Skeletal muscle satellite cell (primary cell): ENCODE results near the gene FMN1.
A peak's percentile ranks its signal among the peaks of the same experiment; 100 is the strongest.

ENCODE experiments used
- H3K27me3 ChIP-seq: 2 replicates; pipeline ENCODE4 v1.7.0; 2013; ENCODE audit warnings: low read length; ENCODE audit not compliant: control insufficient read depth, insufficient read depth
- H3K36me3 ChIP-seq: 2 replicates; pipeline ENCODE4 v1.7.0; 2013; ENCODE audit warnings: mild to moderate bottlenecking, control low read depth, low read length; ENCODE audit not compliant: insufficient read depth
- H3K4me1 ChIP-seq: 2 replicates; pipeline ENCODE4 v1.7.0; 2013; ENCODE audit warnings: low read length; ENCODE audit not compliant: control insufficient read depth, insufficient read depth
- H3K4me2 ChIP-seq: 2 replicates; pipeline ENCODE4 v1.7.0; 2013; ENCODE audit warnings: mild to moderate bottlenecking, low read length
- H3K4me3 ChIP-seq: 2 replicates; pipeline ENCODE4 v1.7.0; 2013; ENCODE audit warnings: low read length
- H3K9ac ChIP-seq: 2 replicates; pipeline ENCODE4 v1.7.0; 2013; ENCODE audit warnings: mild to moderate bottlenecking, low read depth, low read length, moderate library complexity
- H3K9me3 ChIP-seq: replicated peaks from 2 replicates; pipeline ENCODE4 v1.7.0; 2013; ENCODE audit warnings: mild to moderate bottlenecking, control low read depth, low read length

Gene FMN1

DNA sequence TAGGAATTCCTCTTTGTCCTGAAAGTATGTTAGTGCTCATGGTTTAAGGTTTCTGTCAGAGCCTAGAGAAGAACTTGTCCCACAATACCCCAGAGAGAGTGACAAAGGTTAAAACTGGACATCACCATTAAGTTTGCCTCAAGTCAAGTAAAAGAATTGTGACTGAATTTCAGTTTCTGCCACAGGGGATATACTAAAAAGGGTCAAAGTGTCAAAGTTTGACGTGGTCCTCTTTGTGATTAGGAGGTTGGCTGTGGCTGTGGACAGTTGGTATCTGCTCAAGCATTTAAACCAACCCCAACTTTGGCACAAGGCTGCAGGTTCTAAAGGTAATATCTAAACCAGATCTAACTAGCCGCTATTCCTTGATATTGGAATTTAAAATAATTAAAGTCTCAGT, 26.1 kb downstream of the FMN1 start:
- Histone ChIP-seq H3K36me3 (no peaks in the 10 kb centered on the region), H3K27me3 (peaks cover 14% of the 10 kb centered on the region), H3K4me3 (no peak overlapping the region), H3K9ac (no peak overlapping the region), H3K9me3 (no peaks in the 10 kb centered on the region), H3K4me1 (no peaks in the 10 kb centered on the region), H3K4me2 (no peak overlapping the region)

DNA sequence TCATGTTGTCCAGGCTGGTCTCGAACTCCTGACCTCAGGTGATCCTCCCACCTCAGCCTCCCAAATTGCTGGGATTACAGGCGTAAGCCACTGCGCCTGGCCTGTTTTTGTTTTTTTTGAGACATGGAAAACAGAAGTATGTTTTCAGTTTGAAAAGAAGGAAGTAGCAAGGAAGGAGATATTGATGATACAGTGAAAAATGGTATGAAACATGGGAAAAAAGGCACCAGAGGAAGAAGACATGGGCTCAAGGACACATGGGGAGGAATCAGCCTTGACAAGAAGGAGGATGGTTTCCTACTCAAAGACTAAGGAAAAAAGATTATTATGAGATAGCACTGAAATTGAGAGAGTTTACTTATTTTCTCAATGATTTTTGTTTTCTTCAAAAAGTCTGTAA, 30.7 kb downstream of the FMN1 start:
- no peaks in the 10 kb centered on the region for H3K9me3 ChIP-seq
- no peak overlapping the region for H3K4me2 ChIP-seq
- H3K27me3 ChIP-seq, result peaks cover 14% of the 10 kb centered on the region
- H3K4me1 ChIP-seq, result no peaks in the 10 kb centered on the region
- no peaks in the 10 kb centered on the region for H3K36me3 ChIP-seq
- no peak overlapping the region for H3K9ac ChIP-seq
- H3K4me3 ChIP-seq, result no peak overlapping the region

DNA sequence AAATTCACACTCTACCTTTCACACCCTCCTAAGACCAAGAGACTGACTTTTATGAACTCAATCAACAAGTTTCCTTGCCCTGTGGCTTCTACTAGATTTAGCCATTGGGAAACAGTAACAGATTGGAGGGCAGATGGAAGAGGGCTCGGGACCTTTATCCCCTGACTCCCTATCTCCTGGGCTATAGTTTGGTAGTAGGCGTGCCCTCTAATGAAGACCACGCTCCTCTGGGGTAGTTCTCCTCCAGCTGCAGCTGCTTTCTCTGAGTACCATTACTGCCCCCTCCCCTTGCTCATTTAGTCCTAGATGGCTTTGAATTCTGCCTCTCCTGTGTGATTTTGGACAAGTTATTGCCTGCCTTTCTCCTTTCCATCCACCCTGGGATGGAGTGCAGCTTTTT, 33.3 kb downstream of the FMN1 start:
- Histone ChIP-seq H3K9ac (no peak overlapping the region), H3K9me3 (no peaks in the 10 kb centered on the region), H3K36me3 (no peaks in the 10 kb centered on the region), H3K4me2 (no peak overlapping the region), H3K4me1 (no peaks in the 10 kb centered on the region), H3K4me3 (no peak overlapping the region), H3K27me3 (peaks cover 14% of the 10 kb centered on the region)

DNA sequence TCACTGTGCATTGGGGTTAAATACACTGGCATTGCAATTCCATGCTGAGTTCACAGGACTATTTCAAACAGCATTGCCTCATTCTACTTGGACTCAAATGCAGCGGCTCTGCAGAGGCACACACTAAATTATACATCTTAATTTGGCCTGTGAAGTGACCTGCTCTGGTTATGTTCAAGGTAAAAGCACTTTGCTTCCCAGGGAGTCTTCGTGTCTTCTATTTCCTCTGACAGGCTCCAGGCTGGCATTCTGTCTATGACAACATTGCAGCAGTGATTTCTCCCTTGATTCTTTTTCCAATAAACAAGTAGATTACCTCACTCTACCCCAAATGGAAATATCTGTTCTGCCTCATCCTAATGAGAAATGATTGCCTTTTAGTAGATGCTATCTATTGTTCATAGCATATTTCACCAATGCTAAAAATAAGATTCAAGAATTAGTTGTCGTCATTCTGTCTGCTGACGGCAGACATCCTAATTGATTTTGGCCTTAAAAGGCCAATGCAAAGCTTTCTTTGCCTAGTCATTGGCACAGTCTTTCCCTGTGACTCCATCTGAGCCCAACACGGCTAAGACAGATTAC, 33.8 kb downstream of the FMN1 start:
- Histone ChIP-seq H3K4me1 (peaks cover under 1% of the 10 kb centered on the region), H3K4me3 (no peak overlapping the region), H3K27me3 (peaks cover 14% of the 10 kb centered on the region), H3K9me3 (no peaks in the 10 kb centered on the region), H3K36me3 (no peaks in the 10 kb centered on the region), H3K9ac (no peak overlapping the region), H3K4me2 (no peak overlapping the region)

DNA sequence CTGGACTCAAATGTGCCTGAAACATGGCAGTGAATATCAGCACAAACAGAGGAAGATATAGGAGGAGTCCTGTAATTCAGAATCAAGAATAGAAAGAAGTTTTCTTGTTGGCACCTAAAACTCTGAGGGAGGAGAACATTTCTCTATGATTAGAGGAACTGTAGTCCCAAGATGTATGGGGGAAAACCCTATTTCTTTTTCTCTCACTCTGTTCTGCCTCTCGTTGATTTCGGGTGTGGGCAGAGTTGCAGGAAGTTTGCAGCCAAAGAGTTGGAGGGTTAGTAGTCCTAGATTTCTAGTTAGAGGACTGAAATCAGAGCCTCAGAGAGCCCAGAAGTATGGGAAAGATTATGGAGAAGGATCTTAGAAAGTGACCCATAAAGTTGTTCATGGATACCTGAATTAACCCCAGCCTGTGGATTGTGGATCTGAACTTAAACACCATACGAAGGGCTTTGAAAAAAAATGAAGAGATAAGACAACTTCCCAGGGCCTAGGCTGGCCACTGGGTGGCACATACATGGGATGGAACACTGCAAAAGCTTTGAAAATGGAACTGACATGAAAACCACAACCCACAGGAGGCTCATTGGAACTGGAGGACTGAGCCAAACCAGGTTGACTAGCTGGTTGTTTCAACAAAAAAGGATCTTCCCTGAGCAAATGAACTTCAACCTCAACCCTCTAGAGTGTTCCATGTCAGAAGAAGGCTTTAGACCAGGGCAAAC, 34.6 kb downstream of the FMN1 start:
- no peak overlapping the region for H3K9ac ChIP-seq
- no peak overlapping the region for H3K4me2 ChIP-seq
- peaks cover 11% of the 10 kb centered on the region for H3K27me3 ChIP-seq
- no peaks in the 10 kb centered on the region for H3K36me3 ChIP-seq
- H3K9me3 ChIP-seq, result no peaks in the 10 kb centered on the region
- peaks cover 9% of the 10 kb centered on the region for H3K4me1 ChIP-seq
- H3K4me3 ChIP-seq, result no peak overlapping the region

DNA sequence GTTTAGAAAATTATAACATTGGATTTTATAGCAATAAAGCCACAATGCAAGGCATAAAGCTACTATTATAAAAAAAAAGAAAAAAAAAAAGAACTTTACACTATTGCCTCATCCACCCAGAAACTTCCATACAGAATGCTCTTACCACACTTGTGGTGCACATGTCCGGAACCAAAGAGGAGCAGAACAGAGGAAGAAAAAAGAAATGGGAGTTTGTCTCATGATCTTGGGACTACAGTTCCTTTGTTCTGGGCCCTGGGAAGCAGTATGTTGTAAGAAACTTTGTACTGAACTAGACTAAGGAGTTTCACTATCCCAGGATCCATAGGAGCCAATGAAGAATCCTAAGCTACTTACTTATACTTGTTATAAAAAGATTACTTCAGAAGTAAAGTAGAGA, 36.1 kb downstream of the FMN1 start:
- H3K9ac ChIP-seq, result no peak overlapping the region
- H3K36me3 ChIP-seq, result no peaks in the 10 kb centered on the region
- H3K27me3 ChIP-seq, result no peaks in the 10 kb centered on the region
- peaks cover 24% of the 10 kb centered on the region for H3K4me1 ChIP-seq
- H3K4me2 ChIP-seq, result no peak overlapping the region
- H3K4me3 ChIP-seq, result no peak overlapping the region
- H3K9me3 ChIP-seq, result no peaks in the 10 kb centered on the region

DNA sequence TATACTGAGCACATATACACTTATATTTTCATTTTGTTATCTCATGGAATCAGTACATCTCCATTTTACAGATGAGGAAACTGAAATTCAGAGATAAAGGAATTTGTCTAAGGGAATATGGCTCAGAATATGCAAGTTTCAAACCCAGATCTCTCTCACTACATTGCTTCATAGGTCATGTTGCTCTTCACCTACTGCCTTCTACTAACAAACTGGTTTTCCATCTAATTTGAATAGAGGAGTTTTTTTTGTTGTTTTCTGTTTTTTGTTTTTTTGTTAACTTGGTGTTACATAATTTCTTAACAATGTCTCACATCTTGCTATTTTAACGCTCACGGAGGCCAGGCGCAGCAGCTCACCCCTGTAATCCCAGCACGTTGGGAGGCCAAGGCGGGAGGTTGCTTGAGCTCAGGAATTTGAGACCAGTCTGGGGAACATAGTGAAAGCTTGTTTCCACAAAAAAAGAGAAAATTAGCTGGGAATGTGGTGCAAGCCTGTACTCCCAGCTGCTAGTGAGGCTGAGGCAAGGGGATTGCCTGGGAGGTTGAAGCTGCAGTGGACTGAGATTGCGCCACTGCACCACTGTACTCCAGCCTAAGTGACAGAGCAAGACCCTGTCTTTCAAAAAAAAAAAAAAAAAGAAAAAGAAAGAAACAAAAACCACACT, 37.0 kb downstream of the FMN1 start:
- peaks cover 32% of the 10 kb centered on the region for H3K4me1 ChIP-seq

DNA sequence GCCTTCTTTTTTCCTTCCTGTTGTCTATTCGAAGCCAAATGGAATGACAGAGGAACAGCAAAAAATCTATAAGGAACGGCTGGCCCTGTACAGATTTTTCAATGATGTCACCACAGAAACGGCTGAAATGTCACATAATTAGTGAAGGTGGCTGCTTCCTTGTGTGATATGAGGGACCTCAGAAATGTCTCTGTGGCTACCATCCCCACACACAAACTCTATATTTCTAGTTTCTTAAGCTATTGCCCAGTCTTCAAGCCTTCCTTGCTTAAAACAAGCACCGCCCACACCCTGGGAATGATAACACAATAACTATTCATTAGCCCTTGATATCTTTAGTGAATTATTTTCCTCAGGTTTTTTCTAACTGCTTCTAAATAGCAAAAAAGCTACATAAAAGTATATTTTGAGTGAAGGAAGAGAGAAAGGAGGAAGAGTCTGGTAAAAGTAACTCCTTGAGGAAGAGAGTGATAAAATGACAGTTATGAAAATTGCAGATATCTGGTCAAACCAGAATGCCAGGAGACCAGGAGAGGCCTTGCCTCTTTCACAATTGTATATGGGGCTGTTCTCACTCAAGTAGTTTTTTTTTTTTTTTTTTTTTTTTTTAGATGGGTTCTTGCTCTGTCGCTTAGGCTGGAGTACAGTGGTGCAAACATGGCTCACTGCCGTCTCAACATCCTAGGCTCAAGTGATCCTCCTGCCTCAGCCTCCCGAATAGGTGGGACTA, 38.7 kb downstream of the FMN1 start:
- H3K36me3 ChIP-seq, result no peaks in the 10 kb centered on the region
- H3K9ac ChIP-seq, result peak overlapping the region; percentile 69
- no peak overlapping the region for H3K4me2 ChIP-seq
- no peaks in the 10 kb centered on the region for H3K27me3 ChIP-seq
- H3K4me3 ChIP-seq, result no peak overlapping the region
- H3K9me3 ChIP-seq, result no peaks in the 10 kb centered on the region
- H3K4me1 ChIP-seq, result peaks cover 35% of the 10 kb centered on the region

More for the DNA sequence above, 37.0 kb downstream of the FMN1 start:
- Histone ChIP-seq H3K9me3 (no peaks in the 10 kb centered on the region), H3K27me3 (no peaks in the 10 kb centered on the region), H3K4me3 (no peak overlapping the region), H3K36me3 (no peaks in the 10 kb centered on the region), H3K9ac (no peak overlapping the region), H3K4me2 (no peak overlapping the region)

DNA sequence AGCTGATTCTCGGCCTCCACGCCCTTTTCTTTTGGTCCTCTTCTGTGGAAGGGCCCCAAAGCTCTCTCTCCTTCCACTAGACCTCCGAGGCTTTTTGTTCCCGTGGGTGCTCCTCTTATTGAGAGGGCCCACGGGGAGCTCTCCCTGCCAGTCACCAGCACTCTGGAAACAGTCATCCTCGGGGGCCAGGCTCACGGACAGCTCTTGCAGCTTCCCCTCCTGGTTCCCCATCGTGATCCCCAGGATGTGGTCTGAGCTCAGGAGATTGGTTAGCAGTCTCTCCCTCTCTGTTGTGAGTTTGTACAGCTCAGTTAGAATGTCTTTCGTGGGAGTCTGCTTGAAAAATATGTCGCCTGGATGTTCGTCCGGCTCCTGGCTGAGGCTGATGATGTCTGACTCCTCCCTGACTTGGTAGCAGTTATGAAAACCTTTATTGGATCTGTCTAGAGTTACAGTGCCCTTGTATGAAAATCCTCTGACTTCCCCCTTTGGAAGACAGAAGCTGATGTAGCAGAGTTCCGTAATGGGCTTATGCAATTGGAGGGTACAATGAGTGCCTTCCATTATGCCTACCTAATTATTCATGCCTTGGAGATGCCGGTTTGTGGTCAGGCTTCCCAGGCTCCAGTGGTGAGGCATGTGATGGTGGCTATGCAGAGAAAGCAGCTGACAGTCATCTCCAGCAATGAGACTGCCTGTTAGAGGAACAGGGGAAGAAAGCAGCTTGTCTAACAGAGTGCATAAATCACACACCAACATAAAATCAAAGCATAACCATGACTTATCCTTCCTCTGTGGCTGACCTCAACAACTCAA, 40.0 kb downstream of the FMN1 start:
- Histone ChIP-seq H3K27me3 (no peaks in the 10 kb centered on the region), H3K4me1 (peaks cover 35% of the 10 kb centered on the region), H3K4me2 (peak overlapping the region; percentile 75), H3K9me3 (no peaks in the 10 kb centered on the region), H3K36me3 (no peaks in the 10 kb centered on the region), H3K9ac (peak overlapping the region; percentile 79), H3K4me3 (peak overlapping the region; percentile 27)

DNA sequence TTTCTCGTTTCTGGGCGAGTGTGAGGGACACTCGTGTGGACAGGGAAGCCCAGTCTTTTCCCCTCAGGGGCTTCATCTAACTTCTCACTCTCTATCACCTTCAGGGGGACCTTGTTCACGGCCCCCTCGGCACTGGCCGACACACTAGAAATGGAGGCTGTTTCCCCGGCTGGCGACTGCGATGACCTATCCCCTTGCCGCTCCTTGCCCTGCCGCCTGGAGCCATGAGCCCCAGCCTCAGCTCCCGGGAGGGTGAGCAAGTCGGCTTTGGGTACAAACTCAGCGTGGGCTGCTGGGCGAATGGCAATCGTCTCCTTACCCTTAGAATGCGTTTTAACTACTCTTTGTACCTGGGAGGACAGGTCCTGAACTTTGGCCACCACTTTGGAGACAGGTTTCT, 41.0 kb downstream of the FMN1 start:
- no peaks in the 10 kb centered on the region for H3K27me3 ChIP-seq
- peaks cover 35% of the 10 kb centered on the region for H3K4me1 ChIP-seq
- H3K36me3 ChIP-seq, result no peaks in the 10 kb centered on the region
- no peaks in the 10 kb centered on the region for H3K9me3 ChIP-seq
- H3K9ac ChIP-seq, result no peak overlapping the region
- H3K4me2 ChIP-seq, result peak overlapping the region; percentile 75
- H3K4me3 ChIP-seq, result peak overlapping the region; percentile 35
